HCT116 (cell line): ENCODE measurements around the gene TMEM255A. TPM values are rescaled to one million over a fixed set of nuclear protein-coding genes. Genes with fewer than 3 reads are reported as not detected.

Experiments used
- ATAC-seq: fragments of 200-7000 bp; cut with Tn5 transposase; 2 replicates; pipeline ENCODE4 v1.9.1; 2020; ENCODE audit warnings: mild to moderate bottlenecking, moderate library complexity
- BruUV-seq: library from RNA; stranded (reverse); fragments of 400-500 nt; replicated peaks from 2 replicates; lab custom pipeline; 2021; lab: Mats Ljungman, UMichigan
- CTCF ChIA-PET: fragments of 300-600 bp; sonication (Branson Sonifier 250); formaldehyde crosslinking; loops from one replicate; lab custom pipeline; 2021; ENCODE audit warnings: antibody characterized with exemption; lab: Charles Lee
- POLR2A ChIA-PET: fragments of 300-600, 350-600 bp; sonication (Branson Sonifier 250); formaldehyde crosslinking; loops from one replicate; lab custom pipeline; 2021; ENCODE audit warnings: antibody characterized with exemption; lab: Charles Lee
- RAD21 ChIA-PET, 2 experiments: fragments of 300-600 bp; sonication (Branson Sonifier 250); formaldehyde crosslinking; loops; one replicate each; lab custom pipeline; 2023; ENCODE audit warnings: low total read pairs in 2 of 2; ENCODE audit not compliant: uncharacterized antibody in 2 of 2, unreplicated experiment in 2 of 2, low non-redundant PET in 1 of 2; lab: Charles Lee
- DNase-seq: peaks from one replicate; pipeline ENCODE4 v3.0.0-alpha.2; 2010; ENCODE audit warnings: low read depth, low spot score
- H2AFZ ChIP-seq: fragments of 200-600 bp; shearing (Covaris generic), sonication (generic); 2 replicates; pipeline ENCODE4 v1.6.1; 2017; ENCODE audit warnings: low read depth, mixed run types, mixed read lengths, antibody characterized with exemption, low read length; ENCODE audit not compliant: poor library complexity, severe bottlenecking
- H3K27ac ChIP-seq: 2 replicates; pipeline ENCODE4 v1.5.1; 2012; ENCODE audit warnings: low read depth, low read length
- H3K27me3 ChIP-seq: fragments of 200-600 bp; sonication (generic); 2 replicates; pipeline ENCODE4 v1.6.1; 2016; ENCODE audit warnings: mixed run types, low read length, mixed read lengths; ENCODE audit not compliant: insufficient read depth
- H3K36me3 ChIP-seq, 2 experiments: fragments of 200-500 bp in 1 of 2; fragments of 200-600 bp in 1 of 2; sonication (Bioruptor generic) in 1 of 2; sonication (generic) in 1 of 2; 2 replicates each; pipeline versions ENCODE4 v1.5.1 to v1.6.1; 2014 to 2016; ENCODE audit warnings: low read length in 2 of 2, inconsistent platforms in 1 of 2, mixed read lengths in 1 of 2, mixed run types in 1 of 2; ENCODE audit not compliant: insufficient read depth in 2 of 2, control insufficient read depth in 1 of 2
- H3K4me1 ChIP-seq, 2 experiments: fragments of 200-600 bp in 1 of 2; sonication (generic) in 1 of 2; 2 replicates each; pipeline versions ENCODE4 v1.5.1 to v1.6.1; 2012 to 2017; ENCODE audit warnings: low read length in 2 of 2, inconsistent platforms in 1 of 2, mild to moderate bottlenecking in 1 of 2, mixed read lengths in 1 of 2, mixed run types in 1 of 2, moderate library complexity in 1 of 2; ENCODE audit not compliant: insufficient read depth in 2 of 2, control insufficient read depth in 1 of 2
- H3K4me2 ChIP-seq: fragments of 200-600 bp; sonication (generic); 2 replicates; pipeline ENCODE4 v1.6.1; 2017; ENCODE audit warnings: mixed run types, low read length, mixed read lengths
- H3K4me3 ChIP-seq, 2 experiments: fragments of 200-600 bp in 1 of 2; sonication (generic) in 1 of 2; replicated peaks in 1 of 2; 2 replicates each; pipeline ENCODE4 v1.5.1; 2011 to 2016; ENCODE audit warnings: low read length in 2 of 2, control low read depth in 1 of 2, low read depth in 1 of 2, mild to moderate bottlenecking in 1 of 2, mixed read lengths in 1 of 2, mixed run types in 1 of 2
- H3K79me2 ChIP-seq: fragments of 200-600 bp; sonication (generic); 2 replicates; pipeline ENCODE4 v1.6.1; 2017; ENCODE audit warnings: mild to moderate bottlenecking, mixed run types, low read length, moderate library complexity, mixed read lengths; ENCODE audit not compliant: insufficient read depth
- H3K9ac ChIP-seq: fragments of 200-600 bp; sonication (generic); 2 replicates; pipeline ENCODE4 v1.6.1; 2016; ENCODE audit warnings: low read length, mixed read lengths
- H3K9me2 ChIP-seq: fragments of 200-600 bp; sonication (generic), shearing (Covaris generic); 2 replicates; pipeline ENCODE4 v1.6.1; 2017; ENCODE audit warnings: mixed run types, mild to moderate bottlenecking, moderate library complexity; ENCODE audit not compliant: insufficient read depth
- H3K9me3 ChIP-seq, 2 experiments: fragments of 200-500 bp in 1 of 2; fragments of 200-600 bp in 1 of 2; sonication (Bioruptor generic) in 1 of 2; sonication (generic) in 1 of 2; 2 replicates each; pipeline ENCODE4 v1.6.1; 2014 to 2017; ENCODE audit warnings: low read length in 2 of 2, mixed read lengths in 2 of 2, inconsistent platforms in 1 of 2, low read depth in 1 of 2, mild to moderate bottlenecking in 1 of 2, mixed run types in 1 of 2, moderate library complexity in 1 of 2; ENCODE audit not compliant: control insufficient read depth in 1 of 2, insufficient read depth in 1 of 2
- H4K20me1 ChIP-seq: fragments of 200-600 bp; sonication (generic), shearing (Covaris generic); 2 replicates; pipeline ENCODE4 v1.6.1; 2017; ENCODE audit warnings: mixed run types, mild to moderate bottlenecking, moderate library complexity; ENCODE audit not compliant: insufficient read depth
- ATF3 ChIP-seq: IDR thresholded peaks from 2 replicates; pipeline ENCODE4 v1.6.1; 2012
- CTCF ChIP-seq, 3 experiments: fragments of 200-600 bp in 1 of 3; sonication (generic) in 1 of 3; IDR thresholded peaks in 2 of 3; conservative IDR thresholded peaks in 1 of 3; 2 replicates each; pipeline ENCODE4 v1.5.1; 2012 to 2017; ENCODE audit warnings: low read depth in 2 of 3, low read length in 2 of 3, antibody characterized with exemption in 1 of 3, borderline replicate concordance in 1 of 3, control low read depth in 1 of 3, mild to moderate bottlenecking in 1 of 3, mixed read lengths in 1 of 3, mixed run types in 1 of 3, moderate library complexity in 1 of 3; ENCODE audit not compliant: insufficient read depth in 1 of 3
- EGR1 ChIP-seq: IDR thresholded peaks from 2 replicates; pipeline ENCODE4 v1.6.1; 2012; ENCODE audit warnings: low read depth
- ELF1 ChIP-seq: IDR thresholded peaks from 2 replicates; pipeline ENCODE4 v1.6.1; 2012; ENCODE audit warnings: low read depth, borderline replicate concordance
- EZH2 ChIP-seq: fragments of 200-600 bp; sonication (generic); IDR thresholded peaks from 2 replicates; pipeline ENCODE4 v1.6.1; 2017; ENCODE audit warnings: antibody characterized with exemption, mixed run types
- EZH2phosphoT487 ChIP-seq: fragments of 200-600 bp; IDR thresholded peaks from 2 replicates; pipeline ENCODE4 v1.6.1; 2018; ENCODE audit warnings: antibody characterized with exemption, borderline replicate concordance
- FOSL1 ChIP-seq: IDR thresholded peaks from 2 replicates; pipeline ENCODE4 v1.6.1; 2012; ENCODE audit warnings: low read depth
- MAX ChIP-seq: IDR thresholded peaks from 2 replicates; pipeline ENCODE4 v1.6.1; 2012
- POLR2AphosphoS5 ChIP-seq: IDR thresholded peaks from 2 replicates; pipeline ENCODE4 v1.6.1; 2011; ENCODE audit warnings: mild to moderate bottlenecking, low read depth, low read length, moderate library complexity
- RAD21 ChIP-seq: IDR thresholded peaks from 2 replicates; pipeline ENCODE4 v1.6.1; 2012; ENCODE audit warnings: low read depth, mild to moderate bottlenecking
- REST ChIP-seq: IDR thresholded peaks from 2 replicates; pipeline ENCODE4 v1.6.1; 2012; ENCODE audit warnings: low read depth
- SP1 ChIP-seq: IDR thresholded peaks from 2 replicates; pipeline ENCODE4 v1.6.1; 2012; ENCODE audit warnings: low read depth
- YY1 ChIP-seq: IDR thresholded peaks from 2 replicates; pipeline ENCODE4 v1.6.1; 2011; ENCODE audit warnings: low read length, low read depth, moderate library complexity, mild to moderate bottlenecking; ENCODE audit not compliant: insufficient replicate concordance; ENCODE audit errors: extremely low read depth
- ZFX ChIP-seq: fragments of 450-650 bp; IDR thresholded peaks from 2 replicates; pipeline ENCODE4 v1.6.1; 2017
- ZNF274 ChIP-seq: fragments of 200-500 bp; sonication (Bioruptor generic); IDR thresholded peaks from 2 replicates; pipeline ENCODE4 v1.6.1; 2014; ENCODE audit warnings: mild to moderate bottlenecking, low read depth, low read length, inconsistent platforms
- intact Hi-C: fragments of 100-400 bp; cut with micrococcal nuclease; formaldehyde crosslinking; loops from 2 replicates; pipeline ENCODE4 v1.10.0; 2022
- total RNA-seq: library from RNA; stranded (reverse); gene quantifications from one replicate; pipeline ENCODE4 v1.2.1, GENCODE V29; 2021; ENCODE audit not compliant: unreplicated experiment

TMEM255A gene
- total RNA-seq, 1 experiment from 2014 or later = not detected

- TF ChIP-seq ATF3 (no peak), POLR2AphosphoS5 (no peak), EZH2 (no peak), FOSL1 (no peak), MAX (no peak), CTCF (IDR thresholded peaks at IDR 0.05 in 2 of 3, conservative IDR thresholded peaks at IDR 0.05 in 1 of 3; ENCODE audit: borderline replicate concordance in 1 of 3, insufficient read depth in 1 of 3, low read depth in 2 of 3, low read length in 2 of 3) (no peak), EGR1 (no peak), EZH2phosphoT487 (no peak), SP1 (no peak), RAD21 (no peak), REST (no peak), YY1 (no peak), ZFX (no peak), ELF1 (no peak), ZNF274 (no peak)
- TF ChIP-seq, all 23 proteins: peak for 0
- Histone ChIP-seq H3K4me2 (no peak overlapping the region), H2AFZ (no peak overlapping the region), H3K9me3 (no peaks in the 10 kb centered on the region), H3K27me3 (no peaks in the 10 kb centered on the region), H3K9me2 (no peaks in the 10 kb centered on the region), H3K36me3 (no peaks in the 10 kb centered on the region), H3K27ac (no peak overlapping the region), H4K20me1 (no peaks in the 10 kb centered on the region), H3K9ac (no peak overlapping the region), H3K4me3 (no peak overlapping the region), H3K79me2 (no peaks in the 10 kb centered on the region), H3K4me1 (peaks cover 0 to 6% of the 10 kb centered on the region in 2 experiments; a peak in 2 of 4 replicates)
- ATAC-seq (no peak), DNase-seq (no peak)
- intact Hi-C loops = no loop called here
- CTCF ChIA-PET = interaction anchor here (1.4 kb wide), 1 partner anchor 29 kb away, joined by 4 read pairs; no protein-coding TSS in a partner anchor
- POLR2A ChIA-PET = no interaction called here
- BruUV-seq = no TSS peak
- RAD21 ChIA-PET = no interaction called here
Measured at GRCh38 chrX:120242813-120243212, 68.4 kb downstream of the TMEM255A start.
